NCI-H2029 (cell line): ENCODE data around the gene POU2F1.
"Not testable (repeated sequence)": the region's sequence is repeated elsewhere in the genome, so short reads cannot be mapped to it uniquely, and the experiment has no call there.

Experiments used
- DNase-seq: peaks from one replicate; lab custom pipeline; 2025; lab: John Stamatoyannopoulos, UW

The POU2F1 gene

DNA sequence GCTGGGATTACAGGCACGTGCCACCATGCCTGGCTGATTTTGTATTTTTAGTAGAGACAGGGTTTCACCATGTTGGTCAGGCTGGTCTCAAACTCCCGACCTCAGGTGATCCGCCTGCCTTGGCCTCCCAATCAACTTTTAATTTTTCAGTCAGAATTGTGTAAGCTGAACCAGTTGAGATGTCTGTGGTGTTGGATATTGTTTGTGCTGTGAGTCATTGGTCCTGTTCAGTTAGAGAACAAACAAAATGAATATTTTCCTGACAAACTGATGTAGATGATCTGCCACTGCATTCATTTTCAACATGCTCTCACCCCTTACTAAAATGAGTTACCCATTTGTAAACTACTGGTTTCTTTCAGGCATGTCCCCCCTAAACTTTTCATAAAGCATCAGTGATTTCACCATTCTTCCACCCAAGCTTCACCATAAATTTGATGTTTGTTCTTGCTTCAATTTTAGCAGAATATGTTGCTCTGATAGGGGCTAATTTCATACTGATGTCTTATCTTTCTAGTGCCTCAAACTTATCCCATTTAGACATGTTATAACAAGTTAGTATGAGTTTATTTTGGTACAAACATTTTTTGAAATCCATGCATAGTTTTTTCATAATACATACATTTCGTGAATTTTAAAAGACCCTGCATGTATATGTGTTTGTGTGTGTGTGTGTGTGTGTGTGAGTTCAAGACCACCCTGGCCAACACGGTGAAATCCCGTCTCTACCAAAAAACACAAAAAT, 15.2 kb upstream of the POU2F1 start:
- not testable (repeated sequence) for DNase-seq

DNA sequence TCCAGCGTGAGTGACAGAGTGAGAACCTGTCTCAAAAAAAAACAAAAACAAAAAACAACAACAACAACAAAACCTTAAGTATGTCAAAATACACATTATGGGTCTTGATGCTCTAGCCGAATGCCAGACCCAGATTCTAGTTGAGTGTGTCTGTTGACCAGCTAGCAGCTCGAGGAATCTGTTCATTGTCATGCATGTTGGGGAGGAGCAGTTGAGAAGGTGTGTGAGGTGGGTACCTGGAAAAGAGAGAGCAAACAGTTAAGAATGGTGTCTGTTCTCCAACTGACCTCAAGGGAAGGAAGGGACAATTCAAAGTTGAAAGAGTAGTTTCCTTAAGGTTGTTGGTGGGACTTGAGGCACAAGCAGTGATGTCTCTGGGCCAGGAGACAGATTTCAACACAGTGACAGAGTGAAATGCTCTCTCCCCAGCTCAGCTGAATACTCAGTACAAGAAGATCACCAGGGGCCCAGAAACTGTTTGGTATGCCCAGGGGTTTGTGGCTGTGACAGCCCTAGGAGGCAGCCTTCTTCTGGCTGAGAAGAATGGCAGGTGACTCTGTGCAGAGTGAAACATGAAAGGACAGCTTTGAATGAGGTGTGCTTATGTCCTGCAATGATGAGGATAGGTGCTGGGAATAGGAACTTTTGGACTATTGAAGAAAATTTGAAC, 14.4 kb upstream of the POU2F1 start:
- DNase-seq: no peak

DNA sequence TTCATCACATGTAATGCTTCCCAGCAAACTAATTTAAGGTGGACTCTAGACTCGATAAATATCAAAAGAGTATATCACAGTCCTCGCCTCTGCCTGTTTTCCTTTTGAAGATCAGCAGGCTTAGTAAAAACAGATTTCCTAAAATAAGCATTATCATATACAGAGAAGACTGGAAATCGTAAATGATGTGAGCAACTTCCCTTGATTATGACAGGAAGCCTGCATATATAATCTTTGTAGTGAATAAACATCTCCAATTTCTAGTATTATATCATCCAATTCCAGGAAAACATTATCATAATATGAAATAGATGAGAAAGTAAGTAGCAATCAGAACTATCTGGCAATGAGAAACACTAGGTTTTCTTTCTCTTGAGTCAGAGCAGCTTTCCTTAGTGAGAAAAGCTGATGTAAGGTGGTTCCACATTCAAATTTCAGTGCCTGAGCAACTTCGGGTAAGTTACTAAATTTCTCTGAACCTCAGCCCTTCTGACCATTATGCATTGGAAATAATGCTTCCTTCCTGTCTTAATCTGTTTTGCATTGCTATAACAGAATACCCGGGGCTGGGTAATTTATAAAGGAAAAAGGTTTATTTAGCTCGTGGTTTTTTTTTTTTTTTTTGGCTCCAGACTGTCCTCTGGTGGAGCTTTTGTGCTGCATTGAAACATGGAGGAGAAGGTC, 12.6 kb upstream of the POU2F1 start:
- no peak for DNase-seq

DNA sequence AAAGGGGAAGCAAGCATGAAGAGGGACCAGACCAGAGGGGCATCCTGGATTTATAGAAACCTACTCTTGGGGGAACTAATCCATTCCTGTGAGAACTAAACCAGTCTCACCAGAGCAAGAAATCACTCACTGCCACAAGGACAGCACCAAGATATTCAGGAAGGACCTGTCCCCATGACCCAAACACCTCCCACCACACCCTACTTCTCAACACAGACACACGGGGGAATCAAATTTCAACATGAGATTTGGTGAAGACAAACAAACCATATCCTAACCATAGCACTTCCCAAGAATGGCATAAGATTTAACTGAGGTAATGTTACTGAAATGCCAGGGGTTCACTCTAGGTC, 12.1 kb upstream of the POU2F1 start:
- DNase-seq: no peak

DNA sequence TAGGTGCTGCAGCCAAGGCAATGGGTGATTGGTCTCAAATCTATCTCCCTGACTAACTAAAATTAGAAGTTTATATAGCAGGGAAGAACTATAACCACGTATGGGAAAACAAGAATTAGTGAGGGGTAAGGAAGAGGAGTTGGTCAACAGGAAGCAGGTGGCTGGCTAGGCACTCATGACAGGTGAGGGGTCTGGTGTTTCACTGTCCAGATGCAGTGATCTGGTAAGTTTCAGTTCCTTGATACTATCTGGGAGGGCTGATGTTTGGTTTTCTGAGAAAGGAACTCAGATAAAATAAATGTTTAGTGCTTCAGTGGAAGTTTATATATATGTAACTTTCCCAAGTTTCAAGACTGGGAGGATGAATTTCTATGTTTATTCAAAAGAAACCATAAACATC, 11.6 kb upstream of the POU2F1 start:
- DNase-seq: no peak

DNA sequence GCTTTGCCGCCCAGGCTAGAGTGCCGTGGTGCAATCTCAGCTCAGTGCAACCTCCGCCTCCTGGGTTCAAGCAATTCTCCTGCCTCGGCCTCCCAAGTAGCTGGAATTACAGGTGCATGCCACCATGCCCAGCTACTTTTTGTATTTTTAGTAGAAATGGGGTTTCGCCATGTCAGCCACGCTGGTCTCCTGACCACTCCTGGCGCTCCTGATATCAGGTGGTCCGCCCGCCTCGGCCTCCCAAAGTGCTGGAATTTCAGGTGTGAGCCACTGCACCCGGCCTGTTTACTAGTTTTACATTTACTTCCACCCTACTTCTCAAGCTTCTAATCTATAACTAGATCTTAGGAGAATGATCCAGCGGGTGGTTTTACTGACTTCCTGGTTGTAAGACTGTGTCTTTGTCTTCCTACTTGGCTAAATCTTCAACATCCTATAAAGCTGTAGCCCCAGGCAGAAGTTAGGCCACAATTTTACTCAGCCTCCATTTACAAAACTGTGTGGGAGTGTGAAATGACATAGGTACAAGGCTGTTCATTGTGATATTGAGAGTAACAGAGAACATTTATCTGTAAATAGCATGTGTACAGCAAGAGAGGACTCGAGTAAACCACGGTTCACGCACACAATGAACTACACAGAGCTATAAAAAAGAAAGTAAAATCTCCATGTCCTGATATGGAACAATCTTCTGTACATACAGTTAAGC, 9.6 kb upstream of the POU2F1 start:
- DNase-seq: no peak

DNA sequence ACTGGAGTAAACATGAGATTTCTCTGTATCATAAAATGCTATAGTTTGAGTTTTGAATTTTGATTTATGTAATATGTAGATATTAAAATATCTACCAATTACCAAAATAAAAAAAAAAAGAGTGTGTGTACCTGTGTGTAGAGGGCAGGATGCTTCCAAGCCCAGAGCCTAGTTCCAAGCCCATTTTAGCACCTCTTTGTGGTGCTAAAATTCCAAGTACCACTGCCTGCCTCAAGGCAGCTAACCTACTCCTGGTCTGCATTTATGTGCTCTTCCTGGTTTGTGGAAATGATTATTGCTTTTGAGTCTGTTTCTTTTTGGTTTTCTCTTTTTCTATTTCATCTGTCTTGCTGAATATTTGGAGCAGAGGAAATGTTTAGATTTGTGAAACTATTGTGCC, 8.7 kb upstream of the POU2F1 start:
- no peak for DNase-seq

DNA sequence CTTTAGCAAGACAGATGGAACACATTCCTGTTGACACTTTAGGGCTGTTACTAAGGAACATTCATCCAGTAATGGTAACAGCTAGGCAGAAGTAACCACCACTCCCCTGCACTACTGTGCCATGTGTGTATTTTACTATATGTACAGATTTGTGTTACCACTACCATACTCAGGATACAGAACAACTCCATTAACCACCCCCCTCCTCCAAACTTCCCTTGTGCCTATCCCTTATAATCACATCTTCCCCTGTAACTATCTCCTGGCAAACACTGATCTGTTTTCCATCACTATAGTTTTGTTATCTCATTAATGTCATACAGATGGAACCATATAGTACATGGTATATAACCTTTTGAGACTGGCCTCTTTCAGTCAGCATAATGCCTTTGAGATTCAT, 3.9 kb upstream of the POU2F1 start:
- no peak for DNase-seq

DNA sequence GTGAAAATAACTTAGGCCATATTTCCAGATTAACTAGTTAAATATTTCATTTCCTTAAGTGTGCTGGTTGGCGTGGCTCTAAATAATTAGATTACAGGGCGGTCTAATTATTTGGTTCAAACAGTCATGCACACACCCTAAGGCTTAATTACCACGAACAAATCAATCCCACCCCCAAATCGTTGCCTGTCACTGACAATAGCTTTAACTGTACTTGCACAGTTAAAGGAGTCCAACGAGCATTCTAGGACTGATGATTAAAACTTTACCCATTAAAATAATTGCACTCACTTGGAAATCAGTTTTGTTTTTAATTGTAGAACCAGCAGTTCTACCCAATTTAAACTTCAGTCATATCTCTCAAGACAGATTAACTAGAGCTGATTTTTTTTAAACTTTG, 1.5 kb upstream of the POU2F1 start:
- no peak for DNase-seq

DNA sequence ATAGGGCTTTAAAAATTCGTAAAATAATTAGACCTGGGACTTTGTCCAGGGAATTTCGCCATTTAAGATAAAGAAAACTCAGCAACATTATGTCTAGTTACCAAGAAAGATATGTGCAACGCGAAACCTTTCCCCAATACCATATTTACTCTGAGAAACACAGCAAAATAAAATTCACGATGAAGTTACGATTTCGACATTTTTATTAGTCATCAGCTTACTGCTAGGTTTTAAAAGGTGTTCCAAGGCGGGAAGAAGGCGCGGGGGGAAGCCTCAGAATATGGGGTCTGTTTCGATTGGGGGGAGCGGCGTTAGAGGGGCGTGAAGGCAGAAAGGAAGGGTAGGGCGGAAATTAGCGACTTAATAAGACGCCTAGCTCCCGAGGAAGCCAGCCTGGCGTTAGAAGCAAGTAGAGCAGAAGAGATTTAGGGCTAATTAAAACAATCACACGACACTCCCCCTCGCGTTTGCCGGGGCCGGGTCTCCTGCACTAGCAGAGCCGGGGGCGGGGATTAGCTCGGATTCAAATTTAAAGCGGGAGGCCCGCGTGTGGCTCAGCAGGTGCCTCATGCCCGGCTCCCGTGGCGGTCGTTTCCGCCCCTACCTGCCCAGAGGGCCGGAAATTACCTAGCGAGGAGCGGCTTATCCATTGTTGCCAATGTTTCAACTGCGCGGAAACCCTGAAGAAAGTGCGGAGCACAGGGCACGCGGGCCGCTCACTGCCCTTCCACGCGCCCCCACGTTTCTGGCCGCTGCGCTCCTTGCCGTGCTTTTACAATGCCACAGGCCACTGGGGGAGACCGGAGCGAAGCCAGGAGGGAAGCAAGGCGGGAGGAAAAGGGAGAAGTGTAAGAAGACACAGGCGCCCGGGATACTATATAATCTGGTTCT, 795 bp upstream of the POU2F1 start:
- peak; percentile 86 for DNase-seq

DNA sequence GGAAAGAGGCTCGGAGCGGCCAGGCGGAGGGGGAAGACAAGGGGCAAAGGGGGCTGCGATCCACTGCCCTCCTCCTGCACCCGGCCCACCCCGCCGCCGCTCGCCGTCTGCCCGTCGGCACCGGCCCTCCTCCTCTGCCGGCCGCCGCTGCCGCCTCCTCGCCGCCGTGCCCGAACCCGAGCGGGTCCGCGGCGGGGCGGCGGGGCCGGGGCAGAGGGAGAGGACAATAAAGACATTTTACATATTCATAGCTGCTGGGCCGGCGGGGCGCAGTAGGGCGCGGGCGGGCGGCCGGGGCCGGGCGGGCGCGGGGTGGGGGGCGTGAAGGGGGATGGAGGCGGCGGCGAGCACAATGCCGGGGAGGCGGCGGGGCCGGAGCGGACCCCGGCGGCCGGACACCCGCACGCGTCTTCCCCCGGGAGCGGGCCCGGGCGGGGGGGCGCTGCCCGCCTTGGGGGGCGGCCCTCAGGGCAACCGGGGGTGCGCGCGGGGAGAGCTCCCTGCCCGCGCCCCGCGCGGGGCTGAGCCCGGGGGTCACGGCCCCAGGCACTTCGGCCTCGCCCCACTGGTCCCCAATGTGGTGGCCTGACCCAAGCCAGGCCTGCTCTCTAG, 546 bp downstream of the POU2F1 start:
- DNase-seq: no peak

DNA sequence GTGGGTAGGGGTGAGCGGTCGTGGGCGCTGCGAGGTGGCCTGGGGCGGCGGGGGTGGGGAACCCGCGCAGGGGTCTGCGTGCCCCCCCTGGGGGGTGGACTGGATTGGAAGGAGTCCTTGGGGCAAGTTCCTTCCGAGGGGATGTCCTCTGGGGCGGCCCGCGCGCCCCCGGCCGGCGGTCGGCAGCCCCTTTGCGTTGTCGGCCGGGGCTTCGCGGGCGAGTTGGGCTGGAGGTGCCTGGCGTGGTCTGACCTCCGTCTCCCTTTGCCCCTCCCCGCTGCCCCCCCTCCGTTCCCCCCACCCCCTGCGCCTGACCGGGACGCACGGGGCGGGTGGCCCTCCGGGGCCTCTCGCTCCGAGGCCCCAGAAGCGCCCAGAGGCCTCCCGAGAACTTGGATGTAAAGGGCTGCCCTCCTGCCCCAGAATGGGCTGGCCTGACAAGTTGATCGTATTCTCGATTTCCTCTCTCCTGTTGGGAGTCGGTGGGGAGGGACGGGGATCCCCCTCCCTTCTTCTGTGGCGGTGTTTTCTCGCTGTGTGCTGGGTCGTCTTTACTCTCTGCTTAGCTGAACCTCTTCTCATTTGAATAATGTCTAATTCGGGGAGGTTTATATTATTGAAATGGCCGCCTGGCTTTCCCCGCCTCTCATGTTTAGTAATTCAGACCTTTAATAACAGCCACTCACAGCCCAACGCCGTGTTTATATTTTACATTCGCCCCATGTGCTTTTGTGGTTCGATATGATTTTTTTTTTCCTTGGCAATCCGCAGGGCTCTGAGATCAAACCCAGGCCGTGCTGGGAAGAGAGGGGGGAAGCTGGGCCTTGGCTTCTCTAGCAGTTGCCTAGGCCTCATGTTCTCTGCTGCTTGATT, 1.3 kb downstream of the POU2F1 start:
- DNase-seq: peak; percentile 34

DNA sequence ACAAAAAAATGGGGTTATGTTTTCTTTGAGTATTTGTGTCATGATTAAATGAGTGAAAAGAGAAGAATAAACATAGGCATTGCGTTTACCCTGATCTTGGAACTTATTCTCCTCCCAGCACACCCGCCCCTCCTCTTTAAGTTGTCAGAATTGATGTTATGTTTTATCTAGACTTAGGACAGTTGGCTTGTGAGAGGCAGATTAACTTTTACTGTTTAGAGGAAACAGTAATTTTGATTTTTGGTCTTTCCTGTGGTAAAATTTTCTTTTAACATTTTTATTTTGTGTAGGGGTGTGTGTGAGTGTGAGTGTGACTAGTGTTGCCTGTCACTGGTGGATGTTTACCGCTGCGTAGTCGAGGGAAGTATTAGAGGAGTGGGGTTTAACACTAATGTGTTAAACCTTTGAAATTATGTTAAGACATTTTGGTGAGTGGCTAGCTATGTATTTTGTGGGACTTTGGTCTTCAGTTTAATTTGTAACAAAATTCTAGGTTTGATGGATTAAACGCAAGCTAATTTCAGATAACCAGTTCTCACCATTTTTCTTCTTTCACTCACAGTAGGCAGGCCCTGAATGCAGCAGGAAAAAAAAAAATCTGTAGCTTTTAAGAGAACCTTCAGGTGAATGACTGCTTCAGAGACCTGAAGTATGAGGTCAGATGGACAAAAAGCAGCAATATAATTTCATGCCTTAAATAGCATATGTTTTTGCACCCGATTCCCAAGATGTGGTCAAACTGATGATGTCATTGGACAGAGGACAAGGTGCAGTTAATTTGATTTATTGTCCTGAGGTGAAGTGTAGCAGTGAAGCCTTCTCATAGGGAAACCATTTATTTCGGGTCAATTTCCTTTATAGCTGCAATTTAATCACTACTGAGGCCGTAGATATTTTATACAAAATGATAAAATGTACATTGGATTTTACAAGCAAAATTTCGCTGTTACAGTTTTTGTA, 2.7 kb downstream of the POU2F1 start:
- peak; percentile 22 for DNase-seq

DNA sequence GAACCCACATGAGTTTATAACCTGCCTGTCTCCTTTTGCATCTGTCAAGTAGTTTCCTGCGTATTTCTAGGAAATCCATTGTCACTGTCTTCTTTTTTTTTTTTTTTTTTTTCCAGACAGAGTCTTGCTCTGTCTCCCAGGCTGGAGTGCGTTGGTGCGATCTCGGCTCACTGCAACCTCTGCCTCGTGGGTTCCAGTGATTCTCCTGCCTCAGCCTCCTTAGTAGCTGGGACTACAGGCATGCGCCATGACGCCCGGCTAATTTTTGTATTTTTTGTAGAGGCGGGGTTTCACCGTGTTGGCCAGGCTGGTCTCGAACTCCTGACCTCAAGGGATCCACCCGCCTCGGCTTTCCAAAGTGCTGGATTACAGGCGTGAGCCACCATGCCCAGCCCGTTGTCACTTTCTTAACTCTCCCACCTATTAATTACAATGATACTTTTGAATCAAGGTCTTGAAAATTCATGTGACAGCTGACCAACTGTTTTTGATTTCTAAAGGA, 4.1 kb downstream of the POU2F1 start:
- not testable (repeated sequence) for DNase-seq

DNA sequence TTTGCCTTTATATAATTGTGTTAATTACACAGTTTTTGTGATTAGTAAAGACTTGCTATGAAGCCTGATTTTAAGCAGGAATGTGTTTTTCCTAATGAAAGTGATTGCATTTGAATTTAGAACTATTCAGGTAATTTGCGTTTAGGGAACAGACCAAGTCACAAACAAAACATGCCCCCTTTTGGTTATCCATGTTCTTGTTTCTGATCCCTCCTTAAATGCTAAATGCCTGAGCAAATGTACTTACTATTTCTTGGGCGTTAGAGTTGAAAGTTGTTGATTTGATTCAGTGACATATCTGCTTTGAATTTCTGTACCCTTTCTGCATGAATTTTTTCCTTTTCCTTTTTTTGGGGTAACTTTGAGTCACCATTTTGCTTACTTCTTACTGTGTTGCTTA, 5.2 kb downstream of the POU2F1 start:
- no peak for DNase-seq

DNA sequence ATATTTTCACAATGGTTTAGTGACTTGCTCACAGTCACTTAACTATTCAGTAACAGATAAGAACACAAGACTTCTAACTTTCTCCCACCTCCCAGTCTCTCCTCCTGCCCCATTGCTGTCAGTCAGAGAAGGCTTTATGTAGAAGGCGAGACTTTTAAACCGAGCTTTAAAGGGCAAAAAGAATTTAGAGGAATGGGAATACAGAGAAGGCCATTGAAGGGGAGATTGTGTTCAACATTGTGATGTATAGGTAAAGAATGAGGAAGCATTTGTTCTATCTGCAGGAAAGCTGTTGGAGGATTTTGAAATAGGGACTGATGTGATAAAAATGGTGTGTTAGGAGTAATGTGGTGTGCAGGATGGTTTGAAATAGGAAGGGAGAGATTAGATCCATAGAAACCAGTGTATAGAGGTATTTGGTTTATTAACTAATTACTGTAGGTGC, 7.3 kb downstream of the POU2F1 start:
- DNase-seq: no peak

DNA sequence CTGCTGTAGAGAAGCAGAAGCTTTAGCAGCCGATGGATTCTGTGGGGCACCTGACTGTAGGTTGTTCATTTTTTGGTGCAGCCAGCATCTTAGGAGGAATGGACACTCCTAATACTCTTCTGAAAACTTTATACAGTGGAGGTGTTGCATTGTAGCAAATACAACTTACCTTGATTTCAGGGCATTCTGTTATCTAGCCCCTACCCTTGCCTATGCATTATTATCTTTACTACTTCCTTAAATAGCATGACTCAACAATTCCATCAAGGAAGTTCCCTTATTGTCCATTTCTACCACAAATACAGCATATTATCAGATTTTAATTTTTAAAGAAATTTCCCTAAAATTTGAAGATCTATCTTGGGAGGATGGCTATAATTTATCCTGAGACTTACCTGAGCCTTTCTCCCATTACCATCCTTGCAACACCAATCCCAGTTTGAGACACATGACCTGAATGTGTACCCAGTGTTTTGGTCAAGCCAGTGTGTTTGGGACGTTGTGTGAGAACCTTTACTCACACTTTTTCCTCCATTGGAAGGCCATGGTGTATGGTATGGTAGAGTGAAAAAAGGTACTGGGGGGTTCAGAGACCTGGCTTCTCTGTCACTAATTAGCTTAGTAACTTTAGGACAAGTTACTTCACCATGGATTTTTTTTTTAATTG, 9.2 kb downstream of the POU2F1 start:
- no peak for DNase-seq

DNA sequence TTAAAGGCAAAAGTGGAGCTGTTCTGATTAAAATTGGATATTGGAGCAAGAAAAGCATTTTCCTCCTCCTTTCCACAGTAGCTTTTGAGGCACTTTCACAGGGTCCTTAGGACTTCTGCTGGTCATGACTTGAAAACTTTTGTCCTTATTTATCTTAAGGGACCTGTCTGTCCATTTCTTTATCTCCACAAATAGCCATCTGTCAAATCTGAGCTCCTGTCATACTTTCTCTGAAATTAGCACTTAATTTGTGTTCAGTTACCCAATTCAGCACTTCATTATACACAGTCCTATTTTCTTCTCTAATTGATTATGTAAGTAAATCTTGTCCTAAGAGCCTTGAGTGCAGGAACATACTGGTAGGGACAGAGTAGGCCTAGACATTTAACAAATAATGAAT, 9.8 kb downstream of the POU2F1 start:
- DNase-seq: no peak
